ENCODE measurements around the gene BANK1.

DNA sequence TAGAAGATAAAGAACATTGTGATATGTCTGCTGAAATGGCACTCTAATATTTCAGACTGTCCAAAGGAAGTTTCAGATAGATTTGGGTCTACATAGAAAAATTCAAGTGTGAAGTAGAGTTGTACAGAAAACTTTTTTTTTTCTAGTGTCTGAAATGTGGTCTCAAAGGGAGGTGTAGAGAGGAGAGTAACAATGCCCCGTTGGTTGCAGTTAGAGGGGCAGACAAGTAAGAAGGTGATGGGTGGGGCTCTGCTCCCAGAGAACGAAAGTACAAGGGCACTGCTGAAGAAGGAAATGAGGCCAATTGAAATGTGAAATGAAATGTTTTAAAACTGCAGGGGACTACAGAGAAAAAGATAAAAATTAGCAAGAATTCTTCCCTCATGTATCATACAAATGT is 177.8 kb downstream of the BANK1 start:
- TF ChIP-seq POLR2A (IDR thresholded peaks at IDR 0.05; ENCODE audit: extremely low read depth, insufficient read length) (no peak), MYC (IDR thresholded peaks at IDR 0.05; ENCODE audit: low read depth, low read length) (no peak)
- TF ChIP-seq, protein P1, sequence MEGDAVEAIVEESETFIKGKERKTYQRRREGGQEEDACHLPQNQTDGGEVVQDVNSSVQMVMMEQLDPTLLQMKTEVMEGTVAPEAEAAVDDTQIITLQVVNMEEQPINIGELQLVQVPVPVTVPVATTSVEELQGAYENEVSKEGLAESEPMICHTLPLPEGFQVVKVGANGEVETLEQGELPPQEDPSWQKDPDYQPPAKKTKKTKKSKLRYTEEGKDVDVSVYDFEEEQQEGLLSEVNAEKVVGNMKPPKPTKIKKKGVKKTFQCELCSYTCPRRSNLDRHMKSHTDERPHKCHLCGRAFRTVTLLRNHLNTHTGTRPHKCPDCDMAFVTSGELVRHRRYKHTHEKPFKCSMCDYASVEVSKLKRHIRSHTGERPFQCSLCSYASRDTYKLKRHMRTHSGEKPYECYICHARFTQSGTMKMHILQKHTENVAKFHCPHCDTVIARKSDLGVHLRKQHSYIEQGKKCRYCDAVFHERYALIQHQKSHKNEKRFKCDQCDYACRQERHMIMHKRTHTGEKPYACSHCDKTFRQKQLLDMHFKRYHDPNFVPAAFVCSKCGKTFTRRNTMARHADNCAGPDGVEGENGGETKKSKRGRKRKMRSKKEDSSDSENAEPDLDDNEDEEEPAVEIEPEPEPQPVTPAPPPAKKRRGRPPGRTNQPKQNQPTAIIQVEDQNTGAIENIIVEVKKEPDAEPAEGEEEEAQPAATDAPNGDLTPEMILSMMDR (IDR thresholded peaks at IDR 0.05; ENCODE audit: low read depth, low read length), result no peak
- TF ChIP-seq, protein P2, sequence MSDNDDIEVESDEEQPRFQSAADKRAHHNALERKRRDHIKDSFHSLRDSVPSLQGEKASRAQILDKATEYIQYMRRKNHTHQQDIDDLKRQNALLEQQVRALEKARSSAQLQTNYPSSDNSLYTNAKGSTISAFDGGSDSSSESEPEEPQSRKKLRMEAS (IDR thresholded peaks at IDR 0.05; ENCODE audit: low read depth, low read length), result no peak
